GM23338 (cell line): ENCODE results near the gene GBX1. TPM values are rescaled to one million over a fixed set of nuclear protein-coding genes. Genes with fewer than 3 reads are reported as not detected.

Source experiments
- ATAC-seq: fragments of 200-7000 bp; cut with Tn5 transposase; 3 replicates; pipeline ENCODE4 v1.9.1; 2020
- DNase-seq: peaks from one replicate; pipeline ENCODE4 v3.0.0-alpha.2; 2015; ENCODE audit warnings: low spot score
- H2AFZ ChIP-seq: fragments of 200-600 bp; sonication (generic); 2 replicates; pipeline ENCODE4 v1.8.0; 2016; ENCODE audit warnings: antibody characterized with exemption, mild to moderate bottlenecking, moderate library complexity
- H3F3A ChIP-seq: fragments of 200-600 bp; sonication (generic); replicated peaks from 2 replicates; pipeline ENCODE4 v1.8.0; 2017; ENCODE audit warnings: antibody characterized with exemption, mixed run types, low read depth
- H3K27ac ChIP-seq: fragments of 200-600 bp; sonication (generic); 2 replicates; pipeline ENCODE4 v1.6.1; 2016; ENCODE audit warnings: low read depth
- H3K27me3 ChIP-seq: fragments of 200-600 bp; sonication (generic); 2 replicates; pipeline ENCODE4 v1.8.0; 2016; ENCODE audit warnings: mild to moderate bottlenecking, mixed run types, moderate library complexity; ENCODE audit not compliant: insufficient read depth
- H3K36me3 ChIP-seq: fragments of 200-600 bp; sonication (generic); 2 replicates; pipeline ENCODE4 v1.8.0; 2016; ENCODE audit warnings: mild to moderate bottlenecking; ENCODE audit not compliant: insufficient read depth
- H3K4me1 ChIP-seq: fragments of 200-600 bp; sonication (generic); 2 replicates; pipeline ENCODE4 v1.8.0; 2016; ENCODE audit warnings: mild to moderate bottlenecking, moderate library complexity; ENCODE audit not compliant: insufficient read depth
- H3K4me2 ChIP-seq: fragments of 200-600 bp; sonication (generic); 2 replicates; pipeline ENCODE4 v1.7.1; 2017; ENCODE audit warnings: mixed run types
- H3K4me3 ChIP-seq: fragments of 200-600 bp; sonication (generic); 2 replicates; pipeline ENCODE4 v1.6.1; 2016; ENCODE audit warnings: mixed run types
- H3K79me2 ChIP-seq: fragments of 200-600 bp; sonication (generic); replicated peaks from 2 replicates; pipeline ENCODE4 v1.8.0; 2017; ENCODE audit warnings: mild to moderate bottlenecking; ENCODE audit not compliant: insufficient read depth
- H3K9me2 ChIP-seq: fragments of 200-600 bp; sonication (generic); 2 replicates; pipeline ENCODE4 v1.8.0; 2017; ENCODE audit not compliant: insufficient read depth
- H4K20me1 ChIP-seq: fragments of 200-600 bp; sonication (generic); replicated peaks from 2 replicates; pipeline ENCODE4 v1.8.0; 2017; ENCODE audit warnings: mild to moderate bottlenecking; ENCODE audit not compliant: insufficient read depth
- H3K27ac Mint-ChIP-seq: 2 replicates; pipeline ENCODE4 v1.8.0; 2020; ENCODE audit warnings: inconsistent platforms, mild to moderate bottlenecking, moderate library complexity, mixed read lengths
- H3K27me3 Mint-ChIP-seq: 3 replicates; pipeline ENCODE4 v1.8.0; 2022; ENCODE audit warnings: low read depth, mild to moderate bottlenecking, moderate library complexity, mixed read lengths, inconsistent platforms; ENCODE audit not compliant: insufficient read depth, poor library complexity
- H3K36me3 Mint-ChIP-seq: 3 replicates; pipeline ENCODE4 v1.8.0; 2021; ENCODE audit warnings: low read depth, mild to moderate bottlenecking, inconsistent platforms, moderate library complexity, mixed read lengths
- H3K4me1 Mint-ChIP-seq: 3 replicates; pipeline ENCODE4 v1.8.0; 2020; ENCODE audit warnings: mild to moderate bottlenecking, inconsistent platforms, mixed read lengths
- H3K4me3 Mint-ChIP-seq: 3 replicates; pipeline ENCODE4 v1.8.0; 2021; ENCODE audit warnings: moderate library complexity, mild to moderate bottlenecking, inconsistent platforms, mixed read lengths
- H3K9me3 Mint-ChIP-seq: 3 replicates; pipeline ENCODE4 v1.8.0; 2020; ENCODE audit warnings: moderate library complexity, mild to moderate bottlenecking, inconsistent platforms, mixed read lengths
- CREB1 ChIP-seq: fragments of 250-450 bp; sonication (Bioruptor Pico); IDR thresholded peaks from 2 replicates; pipeline ENCODE4 v1.5.0; 2020; ENCODE audit warnings: low read depth, mild to moderate bottlenecking, moderate library complexity
- CTCF ChIP-seq, 2 experiments: fragments of 200-600 bp in 1 of 2; sonication (generic) in 1 of 2; conservative IDR thresholded peaks; 2 replicates each; pipeline versions ENCODE4 v1.5.1 to v1.6.1; 2016 to 2017; ENCODE audit warnings: antibody characterized with exemption in 2 of 2, low read depth in 2 of 2, mild to moderate bottlenecking in 2 of 2, moderate library complexity in 1 of 2
- ETS1 ChIP-seq: IDR thresholded peaks from 2 replicates; pipeline ENCODE4 v1.6.1; 2016; ENCODE audit warnings: antibody characterized with exemption
- EZH2 ChIP-seq: fragments of 200-600 bp; sonication (generic); IDR thresholded peaks from one replicate; pipeline ENCODE4 v1.8.0; 2017; ENCODE audit warnings: antibody characterized with exemption, mild to moderate bottlenecking, low read depth; ENCODE audit not compliant: unreplicated experiment
- EZH2phosphoT487 ChIP-seq: fragments of 200-600 bp; sonication (generic); IDR thresholded peaks from one replicate; pipeline ENCODE4 v1.8.1; 2018; ENCODE audit warnings: antibody characterized with exemption; ENCODE audit not compliant: unreplicated experiment
- JUNB ChIP-seq: IDR thresholded peaks from one replicate; pipeline ENCODE4 v1.6.1; 2016; ENCODE audit warnings: antibody characterized with exemption; ENCODE audit not compliant: unreplicated experiment
- NANOG ChIP-seq: IDR thresholded peaks from 2 replicates; pipeline ENCODE4 v1.6.1; 2016; ENCODE audit warnings: antibody characterized with exemption, borderline replicate concordance
- POLR2AphosphoS5 ChIP-seq: IDR thresholded peaks from 2 replicates; pipeline ENCODE4 v1.6.1; 2016; ENCODE audit warnings: antibody characterized with exemption, low read depth
- REST ChIP-seq: IDR thresholded peaks from one replicate; pipeline ENCODE4 v1.6.1; 2018; ENCODE audit warnings: antibody characterized with exemption; ENCODE audit not compliant: unreplicated experiment
- STAT1 ChIP-seq: IDR thresholded peaks from one replicate; pipeline ENCODE4 v1.6.1; 2016; ENCODE audit warnings: antibody characterized with exemption; ENCODE audit not compliant: unreplicated experiment
- ZNF114 ChIP-seq: fragments of 250-450 bp; sonication (Bioruptor Pico); IDR thresholded peaks from 2 replicates; pipeline ENCODE4 v1.5.0; 2020; ENCODE audit warnings: mild to moderate bottlenecking, moderate library complexity
- ZNF331 ChIP-seq: fragments of 250-450 bp; sonication (Bioruptor Pico); IDR thresholded peaks from 2 replicates; pipeline ENCODE4 v1.5.0; 2020; ENCODE audit warnings: low read depth, mild to moderate bottlenecking, moderate library complexity
- ZNF462 ChIP-seq: fragments of 250-450 bp; sonication (Bioruptor Pico); IDR thresholded peaks from 2 replicates; pipeline ENCODE4 v1.5.0; 2020; ENCODE audit warnings: mild to moderate bottlenecking, moderate library complexity
- polyA plus RNA-seq: library from polyadenylated mRNA; unstranded; fragments of >200 nt; fragmentation: Nextera tagmentation; extraction: Ambion mirVana; gene quantifications from 2 replicates; pipeline ENCODE4 v1.2.1, GENCODE V29; 2016
- total RNA-seq: library from RNA; depleted of rRNA; stranded (reverse); fragments of >200 nt; shearing (Covaris generic); gene quantifications from 2 replicates; pipeline ENCODE4 v1.2.3, GENCODE V29; 2014

GBX1 gene
- total and polyA plus RNA-seq, 2 experiments from 2014 or later, result 0.24 TPM; not detected in 1

GRCh38 chr7:151194188-151194587 lies 26.7 kb upstream of the GBX1 start:
- no peak overlapping the region for H3K4me2 ChIP-seq
- H3K79me2 ChIP-seq, result no peaks in the 10 kb centered on the region
- Mint-ChIP-seq H3K4me1 (peaks cover under 1% of the 10 kb centered on the region; the same call in 1 of the 3 replicates), H3K9me3 (no peaks in the 10 kb centered on the region), H3K27me3 (no peaks in the 10 kb centered on the region), H3K27ac (no peak overlapping the region), H3K36me3 (no peaks in the 10 kb centered on the region), H3K4me3 (no peak overlapping the region)
- H3K4me1 ChIP-seq, result peaks cover 2% of the 10 kb centered on the region; the same call in 1 of the 2 replicates
- H3K27me3 ChIP-seq, result no peaks in the 10 kb centered on the region
- H4K20me1 ChIP-seq, result no peaks in the 10 kb centered on the region
- H3K36me3 ChIP-seq, result no peaks in the 10 kb centered on the region
- H2AFZ ChIP-seq, result no peak overlapping the region
- H3K9me2 ChIP-seq, result no peaks in the 10 kb centered on the region
- no peaks in the 10 kb centered on the region for H3F3A ChIP-seq
- no peak for DNase-seq
- no peak overlapping the region for H3K27ac ChIP-seq
- TF ChIP-seq STAT1 (no peak), CTCF (conservative IDR thresholded peaks at IDR 0.05; ENCODE audit: low read depth in 2 of 2) (no peak), ZNF114 (no peak), EZH2 (no peak), ETS1 (no peak), CREB1 (no peak), REST (no peak), ZNF331 (CRISPR knock-in tag) (no peak), JUNB (no peak), NANOG (no peak), POLR2AphosphoS5 (no peak), EZH2phosphoT487 (no peak), ZNF462 (CRISPR knock-in tag) (no peak)
- H3K4me3 ChIP-seq, result no peak overlapping the region
- no peak for ATAC-seq
